GM21390 (cell line): ENCODE results near the gene MYG1.

Source experiments
- ATAC-seq: cut with Tn5 transposase; IDR thresholded peaks from one replicate; pipeline ENCODE4 v1.9.1; 2021; ENCODE audit not compliant: unreplicated experiment

MYG1 gene

GRCh38 chr12:53352331-53353256 lies 53.1 kb downstream of the MYG1 start:
- peak; percentile 67 for ATAC-seq

GRCh38 chr12:53353257-53353655 lies 53.8 kb downstream of the MYG1 start:
- ATAC-seq = no peak

GRCh38 chr12:53355121-53355520 lies 55.6 kb downstream of the MYG1 start:
- ATAC-seq = no peak
